Caki2 (cell line): ENCODE measurements around the gene ULBP1. TPM values are rescaled to one million over a fixed set of nuclear protein-coding genes. Genes with fewer than 3 reads are reported as not detected.
"Not testable (repeated sequence)": the region's sequence is repeated elsewhere in the genome, so short reads cannot be mapped to it uniquely, and the experiment has no call there.

Experiments used
- DNase-seq: peaks from one replicate; pipeline ENCODE4 v3.0.0-alpha.2; 2015; ENCODE audit warnings: low read depth
- in situ Hi-C: cut with HindIII; loops from 2 replicates; pipeline ENCODE4 v1.10.0; 2016; ENCODE audit warnings: low sequenced_read_pairs, low pct_unique_long_range_greater_than_20kb, mixed read lengths
- total RNA-seq: library from RNA; depleted of rRNA; stranded (reverse); fragments of >200 nt; shearing (Covaris generic); gene quantifications from 2 replicates; pipeline ENCODE4 v1.2.3, GENCODE V29; 2014; ENCODE audit warnings: low replicate concordance

Gene ULBP1
- total RNA-seq, 1 experiment from 2014 or later: 0.57 TPM

- DNase-seq, in situ Hi-C loops: not testable (repeated sequence)
Observed at GRCh38 chr6:149927025-149927424, 36.7 kb upstream of the ULBP1 start.

- in situ Hi-C loops: no loop called here
- DNase-seq: no peak
Observed at GRCh38 chr6:149929422-149929821, 34.3 kb upstream of the ULBP1 start.

- no peak for DNase-seq
- in situ Hi-C loops: no loop called here
Observed at GRCh38 chr6:149931501-149931900, 32.2 kb upstream of the ULBP1 start.

GRCh38 chr6:149933036-149933435 lies 30.7 kb upstream of the ULBP1 start:
- in situ Hi-C loops: no loop called here
- no peak for DNase-seq

- no peak for DNase-seq
- in situ Hi-C loops: no loop called here
Observed at GRCh38 chr6:149933461-149933860, 30.3 kb upstream of the ULBP1 start.

- DNase-seq: peak; percentile 41
- in situ Hi-C loops: no loop called here
Observed at GRCh38 chr6:149934249-149935156, 29.2 kb upstream of the ULBP1 start.

- in situ Hi-C loops: no loop called here
- DNase-seq: no peak
Observed at GRCh38 chr6:149935246-149935645, 28.5 kb upstream of the ULBP1 start.

GRCh38 chr6:149935668-149936067 lies 28.1 kb upstream of the ULBP1 start:
- in situ Hi-C loops: no loop called here
- no peak for DNase-seq

- DNase-seq: no peak
- in situ Hi-C loops: no loop called here
Observed at GRCh38 chr6:149936743-149937142, 27.0 kb upstream of the ULBP1 start.

- DNase-seq, in situ Hi-C loops: not testable (repeated sequence)
Observed at GRCh38 chr6:149938013-149938570, 25.7 kb upstream of the ULBP1 start.

GRCh38 chr6:149938571-149939355 lies 25.0 kb upstream of the ULBP1 start:
- in situ Hi-C loops: no loop called here
- no peak for DNase-seq

GRCh38 chr6:149939356-149939648 lies 24.4 kb upstream of the ULBP1 start:
- no peak for DNase-seq
- in situ Hi-C loops: no loop called here

GRCh38 chr6:149939909-149940671 lies 23.7 kb upstream of the ULBP1 start:
- in situ Hi-C loops: no loop called here
- no peak for DNase-seq

- DNase-seq: no peak
- in situ Hi-C loops: no loop called here
Observed at GRCh38 chr6:149940672-149940982, 23.1 kb upstream of the ULBP1 start.

GRCh38 chr6:149941583-149942460 lies 21.9 kb upstream of the ULBP1 start, which contains the start of gene ULBP2:
ULBP2 (plus strand) TSS chr6:149942014; CDS start chr6:149942073, 59 bp downstream.
- peak; percentile 88 for DNase-seq
- in situ Hi-C loops: no loop called here

GRCh38 chr6:149942461-149942829 lies 21.3 kb upstream of the ULBP1 start:
- in situ Hi-C loops: no loop called here
- DNase-seq: no peak

- in situ Hi-C loops: not testable (repeated sequence)
Observed at GRCh38 chr6:149943321-149943720, 20.4 kb upstream of the ULBP1 start.

GRCh38 chr6:149945276-149945675 lies 18.5 kb upstream of the ULBP1 start:
- DNase-seq, in situ Hi-C loops: not testable (repeated sequence)

More at GRCh38 chr6:149943321-149943720, 20.4 kb upstream of the ULBP1 start:
- DNase-seq: not testable (repeated sequence)
